Measurements from ENCODE around the gene P2RY6. TPM values are rescaled to one million over a fixed set of nuclear protein-coding genes. Genes with fewer than 3 reads are reported as not detected.

The P2RY6 gene
- polyA plus RNA-seq, 1 donor (not counting 4 experiments of a cell fraction or from before 2014, with no cell fraction given): 0.04 TPM

- Histone ChIP-seq H3K9me1 (ENCODE audit: control insufficient read depth, extremely low read depth, insufficient read depth, low read length) (no peaks in the 10 kb centered on the region), H3K9ac (ENCODE audit: control insufficient read depth, extremely low read depth, insufficient read depth, low read length) (no peak overlapping the region), H4K20me1 (ENCODE audit: control insufficient read depth, extremely low read depth, insufficient read depth, low read length) (no peaks in the 10 kb centered on the region), H3K36me3 (ENCODE audit: control insufficient read depth in 2 of 2, extremely low read depth in 1 of 2, insufficient read depth in 2 of 2, low read length in 2 of 2) (no peaks in the 10 kb centered on the region), H3K4me1 (ENCODE audit: control insufficient read depth, extremely low read depth, insufficient read depth, low read length) (no peaks in the 10 kb centered on the region), H3K4me2 (ENCODE audit: control insufficient read depth, extremely low read depth, insufficient read depth, low read depth, low read length) (no peak overlapping the region), H3K79me2 (ENCODE audit: control insufficient read depth, insufficient read depth, low read length) (no peaks in the 10 kb centered on the region), H3K9me3 (ENCODE audit: control insufficient read depth, low read depth, low read length) (no peaks in the 10 kb centered on the region), H3K27ac (ENCODE audit: control insufficient read depth, insufficient read depth, low read length) (no peak overlapping the region), H2AFZ (ENCODE audit: control insufficient read depth, low read length) (no peak overlapping the region), H3K27me3 (ENCODE audit: control insufficient read depth, extremely low read depth, insufficient read depth, low read length) (peaks cover 10% of the 10 kb centered on the region), H3K4me3 (ENCODE audit: control insufficient read depth in 2 of 3, extremely low read depth in 1 of 3, insufficient read depth in 2 of 3, low read depth in 1 of 3, low read length in 3 of 3) (no peak overlapping the region)
- dilution Hi-C loops (cut with MboI; ENCODE audit: extremely low pct_ligation_motif_present, low sequenced_read_pairs): no loop called here
- TF ChIP-seq, protein P1, sequence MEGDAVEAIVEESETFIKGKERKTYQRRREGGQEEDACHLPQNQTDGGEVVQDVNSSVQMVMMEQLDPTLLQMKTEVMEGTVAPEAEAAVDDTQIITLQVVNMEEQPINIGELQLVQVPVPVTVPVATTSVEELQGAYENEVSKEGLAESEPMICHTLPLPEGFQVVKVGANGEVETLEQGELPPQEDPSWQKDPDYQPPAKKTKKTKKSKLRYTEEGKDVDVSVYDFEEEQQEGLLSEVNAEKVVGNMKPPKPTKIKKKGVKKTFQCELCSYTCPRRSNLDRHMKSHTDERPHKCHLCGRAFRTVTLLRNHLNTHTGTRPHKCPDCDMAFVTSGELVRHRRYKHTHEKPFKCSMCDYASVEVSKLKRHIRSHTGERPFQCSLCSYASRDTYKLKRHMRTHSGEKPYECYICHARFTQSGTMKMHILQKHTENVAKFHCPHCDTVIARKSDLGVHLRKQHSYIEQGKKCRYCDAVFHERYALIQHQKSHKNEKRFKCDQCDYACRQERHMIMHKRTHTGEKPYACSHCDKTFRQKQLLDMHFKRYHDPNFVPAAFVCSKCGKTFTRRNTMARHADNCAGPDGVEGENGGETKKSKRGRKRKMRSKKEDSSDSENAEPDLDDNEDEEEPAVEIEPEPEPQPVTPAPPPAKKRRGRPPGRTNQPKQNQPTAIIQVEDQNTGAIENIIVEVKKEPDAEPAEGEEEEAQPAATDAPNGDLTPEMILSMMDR (optimal IDR thresholded peaks at IDR 0.05 in 1 of 3, IDR thresholded peaks at IDR 0.05 in 1 of 3, conservative IDR thresholded peaks at IDR 0.05 in 1 of 3; ENCODE audit: extremely low read depth in 1 of 3, insufficient read depth in 2 of 3, low read length in 3 of 3): no peak
- no peak for TF ChIP-seq EZH2 (IDR thresholded peaks at IDR 0.05; ENCODE audit: low read length)
- DNase-seq (ENCODE audit: low read depth, low spot score) (no peak), FAIRE-seq (no peak)
These were observed 26.1 kb downstream of the P2RY6 start for GRCh38 chr11:73298233-73298632.

- Histone ChIP-seq H3K36me3 (ENCODE audit: control insufficient read depth in 2 of 2, extremely low read depth in 1 of 2, insufficient read depth in 2 of 2, low read length in 2 of 2) (no peaks in the 10 kb centered on the region), H3K79me2 (ENCODE audit: control insufficient read depth, insufficient read depth, low read length) (no peaks in the 10 kb centered on the region), H3K4me2 (ENCODE audit: control insufficient read depth, extremely low read depth, insufficient read depth, low read depth, low read length) (no peak overlapping the region), H3K4me3 (ENCODE audit: control insufficient read depth in 2 of 3, extremely low read depth in 1 of 3, insufficient read depth in 2 of 3, low read depth in 1 of 3, low read length in 3 of 3) (no peak overlapping the region), H4K20me1 (ENCODE audit: control insufficient read depth, extremely low read depth, insufficient read depth, low read length) (no peaks in the 10 kb centered on the region), H3K9me1 (ENCODE audit: control insufficient read depth, extremely low read depth, insufficient read depth, low read length) (no peaks in the 10 kb centered on the region), H2AFZ (ENCODE audit: control insufficient read depth, low read length) (no peak overlapping the region), H3K27ac (ENCODE audit: control insufficient read depth, insufficient read depth, low read length) (no peak overlapping the region), H3K4me1 (ENCODE audit: control insufficient read depth, extremely low read depth, insufficient read depth, low read length) (no peaks in the 10 kb centered on the region), H3K9me3 (ENCODE audit: control insufficient read depth, low read depth, low read length) (no peaks in the 10 kb centered on the region), H3K9ac (ENCODE audit: control insufficient read depth, extremely low read depth, insufficient read depth, low read length) (no peak overlapping the region), H3K27me3 (ENCODE audit: control insufficient read depth, extremely low read depth, insufficient read depth, low read length) (peaks cover 3% of the 10 kb centered on the region)
- DNase-seq (ENCODE audit: low read depth, low spot score): no peak
- FAIRE-seq: no peak
- dilution Hi-C loops (cut with MboI; ENCODE audit: extremely low pct_ligation_motif_present, low sequenced_read_pairs): no loop called here
- TF ChIP-seq, protein P1 (optimal IDR thresholded peaks at IDR 0.05 in 1 of 3, IDR thresholded peaks at IDR 0.05 in 1 of 3, conservative IDR thresholded peaks at IDR 0.05 in 1 of 3; ENCODE audit: extremely low read depth in 1 of 3, insufficient read depth in 2 of 3, low read length in 3 of 3): no peak
- TF ChIP-seq EZH2 (IDR thresholded peaks at IDR 0.05; ENCODE audit: low read length): no peak
These were observed 27.6 kb downstream of the P2RY6 start for GRCh38 chr11:73299751-73300150.

Measured in keratinocyte (primary cell).